Amygdala (tissue), 56 donors: Measurements from ENCODE around the gene COL2A1.

Experiments used
- DNase-seq, 56 donors: peaks; one replicate each; lab custom pipeline; 2025; lab: John Stamatoyannopoulos, UW

The COL2A1 gene

GRCh38 chr12:48031135-48031960, 27.1 kb upstream of the COL2A1 start:
- no peak for DNase-seq

- DNase-seq, result no peak
Measured at GRCh38 chr12:48030173-48030650, 25.9 kb upstream of the COL2A1 start.

- DNase-seq, result no peak
Measured at GRCh38 chr12:48029491-48030172, 25.4 kb upstream of the COL2A1 start.

- DNase-seq, result no peak
Measured at GRCh38 chr12:48028541-48029431, 24.5 kb upstream of the COL2A1 start.

- no peak for DNase-seq
Measured at GRCh38 chr12:48027183-48028002, 23.1 kb upstream of the COL2A1 start.

GRCh38 chr12:48026060-48026827, 22.0 kb upstream of the COL2A1 start:
- DNase-seq, result no peak

GRCh38 chr12:48025281-48025680, 21.0 kb upstream of the COL2A1 start:
- no peak for DNase-seq

- DNase-seq, result no peak
Measured at GRCh38 chr12:48024735-48025134, 20.5 kb upstream of the COL2A1 start.

GRCh38 chr12:48023386-48023785, 19.1 kb upstream of the COL2A1 start:
- no peak for DNase-seq

- no peak for DNase-seq
Measured at GRCh38 chr12:48022676-48023385, 18.6 kb upstream of the COL2A1 start.

GRCh38 chr12:48022180-48022521, 17.9 kb upstream of the COL2A1 start:
- no peak for DNase-seq

- DNase-seq, result no peak
Measured at GRCh38 chr12:48021485-48022179, 17.4 kb upstream of the COL2A1 start.

- DNase-seq, result no peak
Measured at GRCh38 chr12:48019639-48020265, 15.5 kb upstream of the COL2A1 start.

- no peak for DNase-seq
Measured at GRCh38 chr12:48018618-48018995, 14.3 kb upstream of the COL2A1 start.

- DNase-seq, result no peak
Measured at GRCh38 chr12:48017921-48018617, 13.8 kb upstream of the COL2A1 start.

GRCh38 chr12:48017496-48017895, 13.2 kb upstream of the COL2A1 start:
- peak in 14 of 56 donors; percentile 7 to 55 (median 25) for DNase-seq
